VCaP (cell line): ENCODE results near the gene CCDC157.

Experiments
- H3K27ac ChIP-seq: fragments of 450-650 bp; 2 replicates; pipeline ENCODE4 v1.5.1; 2017
- CTCF ChIP-seq: fragments of 450-650 bp; conservative IDR thresholded peaks from 2 replicates; pipeline ENCODE4 v1.5.1; 2017; ENCODE audit warnings: mild to moderate bottlenecking, moderate library complexity

CCDC157 gene

GRCh38 chr22:30361916-30362650, 5.3 kb downstream of the CCDC157 start:
- no peak for TF ChIP-seq CTCF
- no peak overlapping the region for H3K27ac ChIP-seq

GRCh38 chr22:30362651-30363281, 6.0 kb downstream of the CCDC157 start:
- TF ChIP-seq CTCF: no peak
- no peak overlapping the region for H3K27ac ChIP-seq

- no peak overlapping the region for H3K27ac ChIP-seq
- TF ChIP-seq CTCF: no peak
Observed at GRCh38 chr22:30365891-30366290, 9.1 kb downstream of the CCDC157 start.

- no peak overlapping the region for H3K27ac ChIP-seq
- TF ChIP-seq CTCF: no peak
Observed at GRCh38 chr22:30368420-30368819, 11.6 kb downstream of the CCDC157 start.

GRCh38 chr22:30370641-30371230, 13.9 kb downstream of the CCDC157 start:
- no peak overlapping the region for H3K27ac ChIP-seq
- no peak for TF ChIP-seq CTCF

- H3K27ac ChIP-seq: no peak overlapping the region
- no peak for TF ChIP-seq CTCF
Observed at GRCh38 chr22:30371321-30371720, 14.5 kb downstream of the CCDC157 start.

- no peak overlapping the region for H3K27ac ChIP-seq
- TF ChIP-seq CTCF: no peak
Observed at GRCh38 chr22:30371981-30372380, 15.2 kb downstream of the CCDC157 start.
